K562 (cell line): ENCODE results near the gene AMOT.

ENCODE experiments used
- CHCHD3 ChIP-seq: fragments of 250-450 bp; sonication (Bioruptor Pico); IDR thresholded peaks from 2 replicates; pipeline ENCODE4 v2.1.2; 2022; ENCODE audit warnings: mild to moderate bottlenecking
- DNMT1 ChIP-seq: fragments of 450-650 bp; IDR thresholded peaks from 2 replicates; pipeline ENCODE4 v1.6.1; 2016; ENCODE audit warnings: antibody characterized with exemption, mild to moderate bottlenecking
- DPF2 ChIP-seq: fragments of 450-650 bp; IDR thresholded peaks from 2 replicates; pipeline ENCODE4 v1.6.1; 2016
- EZH2 ChIP-seq: IDR thresholded peaks from 2 replicates; pipeline ENCODE4 v1.6.1; 2012; ENCODE audit warnings: low read depth, mild to moderate bottlenecking, inconsistent platforms, low read length, borderline replicate concordance
- MYC ChIP-seq, 2 experiments: fragments of 250-450 bp in 1 of 2; sonication (Bioruptor Pico) in 1 of 2; IDR thresholded peaks; 2 replicates each; pipeline versions ENCODE4 v1.5.1 to v1.6.1; 2012 to 2021; ENCODE audit warnings: low read depth in 2 of 2, borderline replicate concordance in 1 of 2, improper control_type of control experiment in 1 of 2, low read length in 1 of 2, mild to moderate bottlenecking in 1 of 2, moderate library complexity in 1 of 2
- RHOXF2B ChIP-seq: fragments of 250-450 bp; sonication (Bioruptor Pico); conservative IDR thresholded peaks from 2 replicates; pipeline ENCODE4 v1.5.1; 2021
- TCF7 ChIP-seq: sonication (generic); IDR thresholded peaks from 2 replicates; pipeline ENCODE4 v1.6.1; 2016; ENCODE audit warnings: antibody characterized with exemption, borderline replicate concordance
- TF ChIP-seq, protein P1 (sequence below): sonication (generic); formaldehyde crosslinking; IDR thresholded peaks from 2 replicates; pipeline ENCODE4 v1.8.1; 2022; ENCODE audit warnings: missing genetic modification reagents
- TF ChIP-seq, protein P2 (sequence below), 3 experiments: fragments of 200-800 bp in 1 of 3; fragments of 250-450 bp in 1 of 3; fragments of 450-650 bp in 1 of 3; sonication (Bioruptor Pico) in 1 of 3; sonication (Bioruptor generic) in 1 of 3; formaldehyde crosslinking in 1 of 3; IDR thresholded peaks; 2 replicates each; pipeline versions ENCODE4 v1.6.1 to v1.8.0; 2016 to 2022; ENCODE audit warnings: mild to moderate bottlenecking in 2 of 3, missing genetic modification characterization in 2 of 3, missing compliant biosample characterization in 1 of 3, moderate library complexity in 1 of 3

DNA sequence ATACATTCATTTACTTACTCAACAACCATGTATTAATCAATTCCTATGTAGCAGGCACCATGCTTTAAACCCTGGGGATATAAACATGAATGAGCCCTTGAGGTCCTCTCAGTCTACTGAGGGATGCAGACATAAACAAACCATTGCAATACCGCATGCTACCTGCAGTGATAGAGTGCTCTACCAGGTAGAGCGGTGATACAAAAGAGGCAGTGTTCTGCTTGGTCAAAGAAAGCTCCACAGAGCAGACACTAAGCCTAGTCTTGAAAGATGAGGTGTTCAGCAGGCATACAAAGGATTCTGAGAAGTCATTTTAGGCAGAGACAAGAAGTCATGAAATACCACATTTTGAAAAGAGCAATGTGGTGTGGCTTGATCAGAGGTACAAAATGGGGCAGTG is 26.9 kb upstream of the AMOT start:
- TF ChIP-seq, protein P1, sequence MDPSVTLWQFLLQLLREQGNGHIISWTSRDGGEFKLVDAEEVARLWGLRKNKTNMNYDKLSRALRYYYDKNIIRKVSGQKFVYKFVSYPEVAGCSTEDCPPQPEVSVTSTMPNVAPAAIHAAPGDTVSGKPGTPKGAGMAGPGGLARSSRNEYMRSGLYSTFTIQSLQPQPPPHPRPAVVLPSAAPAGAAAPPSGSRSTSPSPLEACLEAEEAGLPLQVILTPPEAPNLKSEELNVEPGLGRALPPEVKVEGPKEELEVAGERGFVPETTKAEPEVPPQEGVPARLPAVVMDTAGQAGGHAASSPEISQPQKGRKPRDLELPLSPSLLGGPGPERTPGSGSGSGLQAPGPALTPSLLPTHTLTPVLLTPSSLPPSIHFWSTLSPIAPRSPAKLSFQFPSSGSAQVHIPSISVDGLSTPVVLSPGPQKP (CRISPR knock-in tag) = no peak
- TF ChIP-seq TCF7 = no peak
- TF ChIP-seq CHCHD3 = no peak
- no peak for TF ChIP-seq DPF2
- TF ChIP-seq EZH2 = no peak
- TF ChIP-seq MYC (IDR thresholded peaks at IDR 0.05; ENCODE audit: low read depth, low read length) = no peak
- no peak for TF ChIP-seq MYC (CRISPR knock-in tag; IDR thresholded peaks at IDR 0.05; ENCODE audit: borderline replicate concordance, low read depth)
- TF ChIP-seq, protein P2, sequence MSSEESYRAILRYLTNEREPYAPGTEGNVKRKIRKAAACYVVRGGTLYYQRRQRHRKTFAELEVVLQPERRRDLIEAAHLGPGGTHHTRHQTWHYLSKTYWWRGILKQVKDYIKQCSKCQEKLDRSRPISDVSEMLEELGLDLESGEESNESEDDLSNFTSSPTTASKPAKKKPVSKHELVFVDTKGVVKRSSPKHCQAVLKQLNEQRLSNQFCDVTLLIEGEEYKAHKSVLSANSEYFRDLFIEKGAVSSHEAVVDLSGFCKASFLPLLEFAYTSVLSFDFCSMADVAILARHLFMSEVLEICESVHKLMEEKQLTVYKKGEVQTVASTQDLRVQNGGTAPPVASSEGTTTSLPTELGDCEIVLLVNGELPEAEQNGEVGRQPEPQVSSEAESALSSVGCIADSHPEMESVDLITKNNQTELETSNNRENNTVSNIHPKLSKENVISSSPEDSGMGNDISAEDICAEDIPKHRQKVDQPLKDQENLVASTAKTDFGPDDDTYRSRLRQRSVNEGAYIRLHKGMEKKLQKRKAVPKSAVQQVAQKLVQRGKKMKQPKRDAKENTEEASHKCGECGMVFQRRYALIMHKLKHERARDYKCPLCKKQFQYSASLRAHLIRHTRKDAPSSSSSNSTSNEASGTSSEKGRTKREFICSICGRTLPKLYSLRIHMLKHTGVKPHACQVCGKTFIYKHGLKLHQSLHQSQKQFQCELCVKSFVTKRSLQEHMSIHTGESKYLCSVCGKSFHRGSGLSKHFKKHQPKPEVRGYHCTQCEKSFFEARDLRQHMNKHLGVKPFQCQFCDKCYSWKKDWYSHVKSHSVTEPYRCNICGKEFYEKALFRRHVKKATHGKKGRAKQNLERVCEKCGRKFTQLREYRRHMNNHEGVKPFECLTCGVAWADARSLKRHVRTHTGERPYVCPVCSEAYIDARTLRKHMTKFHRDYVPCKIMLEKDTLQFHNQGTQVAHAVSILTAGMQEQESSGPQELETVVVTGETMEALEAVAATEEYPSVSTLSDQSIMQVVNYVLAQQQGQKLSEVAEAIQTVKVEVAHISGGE (CRISPR knock-in tag; IDR thresholded peaks at IDR 0.05) = no peak
- no peak for TF ChIP-seq DNMT1
- TF ChIP-seq RHOXF2B = no peak
